GM12874 (cell line): ENCODE data around the gene STAT2.

Experiments
- TF ChIP-seq, protein P1 (sequence below): IDR thresholded peaks from 2 replicates; pipeline ENCODE4 v1.5.1; 2011; ENCODE audit warnings: low read depth, mild to moderate bottlenecking, control low read depth, low read length, moderate library complexity; ENCODE audit not compliant: insufficient read depth

The STAT2 gene

GRCh38 chr12:56321027-56321426 lies 38.9 kb downstream of the STAT2 start:
- TF ChIP-seq, protein P1, sequence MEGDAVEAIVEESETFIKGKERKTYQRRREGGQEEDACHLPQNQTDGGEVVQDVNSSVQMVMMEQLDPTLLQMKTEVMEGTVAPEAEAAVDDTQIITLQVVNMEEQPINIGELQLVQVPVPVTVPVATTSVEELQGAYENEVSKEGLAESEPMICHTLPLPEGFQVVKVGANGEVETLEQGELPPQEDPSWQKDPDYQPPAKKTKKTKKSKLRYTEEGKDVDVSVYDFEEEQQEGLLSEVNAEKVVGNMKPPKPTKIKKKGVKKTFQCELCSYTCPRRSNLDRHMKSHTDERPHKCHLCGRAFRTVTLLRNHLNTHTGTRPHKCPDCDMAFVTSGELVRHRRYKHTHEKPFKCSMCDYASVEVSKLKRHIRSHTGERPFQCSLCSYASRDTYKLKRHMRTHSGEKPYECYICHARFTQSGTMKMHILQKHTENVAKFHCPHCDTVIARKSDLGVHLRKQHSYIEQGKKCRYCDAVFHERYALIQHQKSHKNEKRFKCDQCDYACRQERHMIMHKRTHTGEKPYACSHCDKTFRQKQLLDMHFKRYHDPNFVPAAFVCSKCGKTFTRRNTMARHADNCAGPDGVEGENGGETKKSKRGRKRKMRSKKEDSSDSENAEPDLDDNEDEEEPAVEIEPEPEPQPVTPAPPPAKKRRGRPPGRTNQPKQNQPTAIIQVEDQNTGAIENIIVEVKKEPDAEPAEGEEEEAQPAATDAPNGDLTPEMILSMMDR, result no peak

DNA sequence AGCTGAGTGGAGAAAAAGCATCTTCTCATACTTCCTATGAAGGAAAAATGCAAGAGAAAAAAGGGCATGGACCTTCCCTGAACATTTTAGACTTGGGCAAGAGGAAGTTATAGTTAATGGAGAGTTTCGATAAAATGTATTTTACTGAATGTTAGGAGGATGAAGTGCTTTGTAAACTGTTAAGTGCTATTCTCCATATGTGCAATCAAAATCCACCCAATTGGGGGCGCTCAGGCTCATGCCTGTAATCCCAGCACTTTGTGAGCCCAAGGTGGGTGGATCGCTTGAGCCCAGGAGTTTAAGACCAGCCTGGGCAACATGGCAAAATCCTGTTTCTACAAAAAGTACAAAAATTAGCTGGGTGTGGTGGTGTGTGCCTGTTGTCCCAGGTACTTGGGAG lies 42.2 kb downstream of the STAT2 start:
- TF ChIP-seq, protein P1, result no peak

- TF ChIP-seq, protein P1, result no peak
These were observed 44.1 kb downstream of the STAT2 start, which contains the start of gene CNPY2 for GRCh38 chr12:56315622-56316473. Gene CNPY2, minus strand, starts transcription at chr12:56315988. Its CDS starts 771 bp downstream, at chr12:56315217.

DNA sequence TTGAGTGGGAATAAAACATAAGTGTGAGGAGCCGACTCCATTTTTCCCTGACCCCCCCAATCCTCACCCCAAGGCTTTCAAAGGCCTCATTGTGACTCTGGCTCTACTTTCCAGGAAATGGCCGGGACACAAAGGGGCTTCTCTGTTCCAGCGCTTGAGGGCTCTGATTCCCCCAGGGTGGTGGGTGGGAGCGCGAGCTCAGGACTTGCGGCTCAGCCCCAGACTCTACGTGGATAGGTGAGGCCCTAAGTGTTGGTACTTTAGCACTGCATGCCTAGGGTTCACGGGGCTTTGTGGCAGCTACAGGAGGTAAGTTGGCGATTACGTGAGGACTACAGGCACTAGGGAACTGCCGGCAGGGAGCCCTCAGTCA lies 44.7 kb downstream of the STAT2 start:
- TF ChIP-seq, protein P1, result no peak

- TF ChIP-seq, protein P1, result no peak
These were observed 48.9 kb downstream of the STAT2 start for GRCh38 chr12:56311003-56311402.

- TF ChIP-seq, protein P1, result no peak
These were observed 51.2 kb downstream of the STAT2 start for GRCh38 chr12:56308714-56309113.

DNA sequence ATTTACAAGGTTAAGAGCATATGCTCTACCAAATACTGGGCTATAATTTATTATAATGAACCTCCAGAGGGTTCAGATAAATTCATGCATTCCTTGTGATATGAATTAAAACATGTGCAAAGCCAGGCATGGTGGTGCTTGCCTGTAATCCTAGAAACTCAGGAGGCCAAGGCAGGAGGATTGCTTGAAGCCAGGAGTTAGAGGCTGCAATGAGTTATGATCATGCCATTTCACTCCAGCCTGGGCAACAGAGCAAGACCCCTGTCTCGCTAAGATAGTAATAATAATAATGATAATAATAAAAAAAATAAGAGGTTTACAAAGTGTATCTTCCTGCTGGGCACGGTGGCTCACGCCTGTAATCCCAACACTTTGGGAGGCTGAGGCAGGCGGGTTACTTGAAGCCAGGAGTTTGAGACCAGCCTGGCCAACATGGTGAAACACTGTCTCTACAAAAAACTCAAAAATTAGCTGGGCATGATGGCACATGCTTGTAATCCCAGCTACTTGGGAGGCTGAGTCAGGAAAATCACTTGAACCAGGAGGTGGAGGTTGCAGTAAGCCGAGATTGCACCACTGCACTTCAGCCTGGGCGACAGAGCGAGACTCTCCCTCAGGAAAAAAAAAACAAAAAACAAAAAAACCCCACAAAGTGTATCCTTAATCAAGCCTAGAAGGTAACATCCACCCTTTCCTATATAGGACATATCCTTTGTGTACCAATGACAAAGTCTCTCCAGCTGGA lies 52.5 kb downstream of the STAT2 start:
- TF ChIP-seq, protein P1, result no peak
